NCI-H1436 treated with DMSO at 0.1 percent for 48 hours (cell line): Measurements from ENCODE around the gene RPL38.

Experiments used
- DNase-seq: peaks from one replicate; lab custom pipeline; 2025; lab: John Stamatoyannopoulos, UW

RPL38 gene

DNA sequence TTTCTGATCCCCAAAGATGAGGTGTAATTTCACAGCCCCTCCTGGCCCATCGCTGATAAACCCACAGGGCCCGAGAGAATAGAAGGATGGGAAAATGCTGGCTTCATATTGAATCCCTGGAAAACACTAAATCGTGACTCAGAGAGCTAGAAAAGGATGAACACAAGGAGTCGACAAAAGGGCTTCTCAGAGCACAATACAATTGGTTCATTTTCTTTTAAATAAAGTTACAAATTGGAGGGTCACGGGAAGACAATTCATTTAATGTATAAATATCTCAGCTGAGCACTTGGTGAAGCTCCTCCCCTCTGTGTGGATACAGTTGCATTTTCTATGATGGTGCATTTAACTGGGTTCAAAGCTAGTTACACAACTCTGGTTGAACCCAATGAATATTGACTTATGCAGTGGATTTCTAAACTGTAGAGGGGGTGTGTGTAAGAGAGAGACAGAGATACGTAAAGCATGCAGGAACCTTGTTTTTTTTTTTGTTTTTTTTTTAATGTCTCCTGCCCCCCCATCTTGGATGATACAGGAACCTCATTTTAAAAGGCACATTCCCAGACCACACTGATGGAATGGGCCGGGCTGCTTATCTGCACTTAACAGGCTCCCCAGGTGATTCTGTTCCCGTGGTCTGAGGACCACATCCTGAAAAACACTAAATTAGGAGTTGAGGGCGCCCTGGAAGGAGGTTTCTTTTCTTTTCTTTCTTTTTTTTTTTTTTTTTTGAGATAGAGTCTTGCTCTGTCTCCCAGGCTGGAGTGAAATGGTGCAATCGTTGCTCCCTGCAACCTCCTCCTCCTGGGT is 24.0 kb downstream of the RPL38 start:
- no peak for DNase-seq

DNA sequence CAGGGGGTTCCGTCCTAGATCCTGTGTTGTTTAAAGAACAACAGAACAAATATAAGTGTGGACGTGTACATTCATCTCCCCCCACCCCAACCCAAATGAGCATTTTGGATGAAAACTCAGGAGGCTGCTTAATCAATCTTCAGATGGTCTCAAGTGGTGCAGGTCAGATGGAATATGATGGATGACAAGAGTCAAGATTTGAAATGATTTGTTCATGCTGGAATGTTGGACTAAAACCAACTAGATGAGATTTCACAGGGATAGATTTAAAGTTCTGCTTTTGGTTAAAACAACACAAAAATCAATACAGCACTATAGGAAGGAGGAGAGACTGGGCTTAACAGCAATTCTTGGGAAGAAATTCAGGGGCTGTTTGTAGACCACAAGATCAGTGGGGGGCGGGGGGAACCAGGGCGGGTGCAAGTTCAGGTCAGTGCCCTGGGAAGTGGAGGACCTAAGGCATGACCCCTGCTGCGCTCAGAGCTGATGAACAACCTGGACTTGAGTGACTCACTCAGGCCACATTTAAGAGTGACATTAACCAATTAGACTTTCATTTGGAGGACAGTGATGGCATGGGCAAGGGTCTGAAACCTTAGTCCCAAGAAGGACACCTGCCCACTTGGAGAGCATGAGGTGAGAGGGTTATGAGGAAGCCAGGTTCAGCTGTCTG is 25.0 kb downstream of the RPL38 start:
- DNase-seq: no peak

DNA sequence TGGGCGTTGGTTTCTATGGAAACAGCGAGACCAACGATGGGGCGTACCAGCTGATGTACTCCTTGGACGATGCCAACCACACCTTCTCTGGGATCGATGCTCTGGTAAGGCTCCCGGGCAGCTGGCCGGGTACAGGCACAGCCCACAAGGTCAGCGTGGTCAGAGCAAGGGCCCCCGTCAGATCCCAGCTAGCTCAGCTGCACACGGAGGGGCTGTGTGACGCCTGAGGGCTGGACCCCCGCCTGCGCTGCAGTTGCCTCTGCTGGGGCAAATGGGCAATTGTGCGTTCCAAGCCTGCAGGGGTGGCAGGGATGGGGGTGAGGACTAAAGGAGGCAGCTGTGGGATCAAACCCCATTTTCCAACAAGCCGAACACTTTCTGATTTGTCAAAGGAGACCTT is 27.4 kb downstream of the RPL38 start:
- no peak for DNase-seq

DNA sequence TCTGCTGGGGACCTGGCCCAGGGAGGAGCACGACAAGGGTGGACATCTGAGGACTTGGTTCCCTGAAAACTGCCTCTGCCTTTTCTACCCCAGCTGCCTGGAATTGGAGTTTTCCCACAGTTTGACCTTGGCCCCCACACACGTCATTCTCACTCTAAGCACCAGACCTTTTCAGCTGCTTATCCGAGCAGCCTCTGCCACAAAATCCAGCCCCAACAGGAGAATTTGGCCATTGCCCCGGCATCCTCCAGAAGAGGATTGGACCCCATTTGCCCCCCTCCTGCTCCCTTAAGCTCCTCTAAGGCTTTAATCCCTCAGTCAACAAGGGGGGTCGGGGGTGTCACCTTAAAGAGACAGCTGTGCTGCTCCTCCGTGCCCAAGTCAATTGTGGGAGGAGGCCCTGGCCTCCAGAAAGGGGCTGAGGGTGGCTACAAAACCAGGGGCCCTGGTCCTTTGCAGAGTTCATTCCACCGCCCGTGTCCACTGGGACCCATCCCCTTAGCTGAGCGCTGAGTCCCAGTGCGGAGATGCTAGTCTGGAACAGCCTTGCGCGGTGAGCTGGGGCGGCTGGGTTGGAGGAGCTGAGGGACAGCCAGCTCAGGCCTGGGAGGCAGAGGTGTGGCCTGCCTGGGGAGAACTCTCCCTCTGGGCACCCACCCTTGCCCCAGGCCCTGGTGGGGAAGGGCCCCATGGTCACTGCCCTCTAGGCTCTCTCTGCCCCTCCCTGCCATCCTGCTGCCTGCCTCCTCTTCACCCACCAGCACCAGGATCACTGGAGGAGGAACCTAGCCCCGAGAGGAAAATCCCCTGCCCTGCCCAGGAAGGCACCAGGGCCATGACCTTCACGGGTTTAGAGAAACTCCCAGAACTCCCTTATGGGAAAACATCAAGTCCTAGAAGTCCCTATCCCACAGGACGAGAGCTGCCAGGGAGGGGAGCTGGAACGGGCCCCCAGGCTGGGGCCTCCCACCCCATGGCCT is 28.7 kb downstream of the RPL38 start:
- DNase-seq: no peak

DNA sequence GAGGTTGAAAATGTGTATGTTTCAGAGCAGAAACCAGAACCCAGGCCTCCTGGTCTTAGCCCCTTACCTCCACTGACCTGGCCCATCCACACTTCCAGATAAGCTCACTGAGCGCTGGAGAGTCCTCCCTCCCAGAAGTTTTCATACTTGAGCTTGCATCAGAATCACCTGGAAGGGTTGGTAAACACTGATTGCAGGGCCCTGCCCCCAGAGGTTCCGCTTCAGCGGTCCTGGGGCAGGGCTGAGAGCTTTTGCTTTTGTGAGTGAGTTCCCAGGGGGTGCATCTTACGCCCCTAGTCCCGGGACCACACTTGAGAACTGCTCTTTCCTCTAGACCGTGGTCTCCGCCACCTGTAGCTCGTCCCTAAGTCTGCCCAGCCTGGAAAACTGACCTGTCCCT is 30.5 kb downstream of the RPL38 start:
- no peak for DNase-seq

DNA sequence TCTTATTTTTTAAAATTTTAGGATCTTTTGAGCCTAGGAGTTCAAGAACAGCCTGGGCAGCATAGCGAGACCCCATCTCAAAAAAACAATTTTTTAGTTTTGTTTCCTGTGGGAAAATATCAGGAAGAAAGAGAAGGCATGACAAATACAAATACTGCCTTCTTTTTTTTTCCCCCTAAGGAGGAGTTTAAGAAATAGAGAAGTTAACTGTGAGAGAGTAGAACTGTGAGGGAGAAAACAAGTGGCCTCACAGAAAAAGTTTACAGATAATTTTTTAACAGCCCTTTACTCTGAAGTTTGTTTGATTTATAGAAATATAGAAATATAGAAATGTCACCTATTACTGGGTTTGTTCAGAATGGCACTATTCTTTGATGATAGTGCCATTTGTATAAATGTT is 31.0 kb downstream of the RPL38 start:
- DNase-seq: no peak

DNA sequence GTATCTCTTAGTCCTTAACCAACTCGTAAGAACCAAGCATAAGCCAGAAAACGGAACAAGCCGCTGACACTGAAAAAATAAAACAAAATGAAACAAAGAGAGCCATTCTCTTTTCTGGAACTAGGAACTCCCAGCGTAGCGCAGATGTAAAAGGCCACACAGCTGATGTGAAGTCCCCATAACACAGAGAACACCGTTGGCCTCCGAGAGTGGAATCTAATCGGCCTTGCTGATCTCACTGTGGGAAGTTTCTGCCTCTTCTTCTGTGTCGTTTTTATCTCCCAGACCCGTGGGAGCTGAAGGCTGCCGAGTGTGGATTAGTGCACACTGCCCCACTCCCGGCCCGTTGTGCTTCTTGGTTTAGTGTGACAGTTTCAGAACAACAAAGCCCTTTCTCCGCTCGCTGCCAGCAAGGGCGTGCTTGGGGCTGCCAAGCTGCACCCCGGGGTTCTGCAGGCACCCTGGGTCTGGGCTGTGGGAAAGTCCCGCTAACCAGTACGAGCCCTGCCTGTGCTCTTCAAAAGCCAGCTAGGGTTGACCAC is 31.6 kb downstream of the RPL38 start:
- no peak for DNase-seq

DNA sequence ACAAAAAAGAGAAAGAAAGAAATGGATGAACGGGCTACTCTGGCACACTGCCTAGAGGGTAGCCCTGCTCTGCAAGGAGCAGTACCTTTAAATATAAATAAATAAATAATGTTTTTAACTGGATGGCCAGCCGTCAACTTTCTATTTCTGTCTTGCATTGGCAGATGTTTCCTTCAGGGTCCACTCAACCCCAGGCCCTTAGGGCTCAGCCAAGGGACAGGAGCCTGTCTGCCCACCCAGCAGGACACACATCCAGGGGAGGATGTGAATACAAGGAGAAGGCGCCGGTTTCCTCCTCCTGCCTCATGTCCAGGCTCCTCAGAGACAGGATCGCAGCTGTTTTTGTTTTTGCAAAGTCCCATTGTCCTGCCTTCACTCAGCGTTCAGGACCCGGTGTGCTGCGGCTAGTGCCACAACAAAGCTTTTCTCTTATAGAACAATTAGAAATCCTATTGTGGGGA is 32.5 kb downstream of the RPL38 start:
- DNase-seq: no peak

DNA sequence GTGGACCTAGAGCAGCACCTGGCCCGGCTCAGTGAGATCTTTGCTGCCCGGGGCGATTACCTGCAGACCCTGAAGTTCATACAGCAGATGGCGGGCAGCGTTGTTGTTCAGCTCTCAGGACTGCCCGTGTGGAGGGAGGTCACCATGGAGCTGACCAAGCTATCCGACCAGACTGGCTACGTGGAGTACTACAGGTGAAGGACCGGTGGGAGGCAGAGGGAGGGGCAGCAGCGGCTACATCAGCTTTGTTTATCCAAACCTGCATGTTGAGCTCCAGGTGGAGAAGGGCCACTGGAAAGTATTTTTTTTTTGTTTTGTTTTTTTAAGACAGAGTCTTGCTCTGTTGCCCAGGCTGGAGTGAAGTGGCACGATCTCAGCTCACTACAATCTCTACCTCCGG is 33.8 kb downstream of the RPL38 start:
- DNase-seq: no peak

DNA sequence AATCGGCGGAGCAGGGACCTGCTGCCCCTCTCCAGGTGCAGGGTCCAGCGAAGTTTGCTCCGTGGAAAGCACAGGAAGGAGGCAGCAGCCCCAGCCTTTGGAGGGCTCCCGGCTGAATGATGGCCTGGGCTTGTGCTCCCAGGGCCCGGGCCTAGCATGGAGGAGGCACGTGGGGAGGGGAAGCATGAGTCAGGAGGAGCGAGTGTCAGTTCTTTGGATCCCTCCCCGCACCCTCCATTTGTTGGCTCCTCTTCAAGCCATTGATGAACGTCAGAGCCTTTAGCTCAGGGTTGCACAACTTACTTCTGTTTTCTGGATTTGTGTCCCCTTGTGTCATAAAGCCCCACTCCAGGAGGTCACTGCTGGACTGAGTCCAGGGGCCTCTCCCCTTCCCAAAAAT is 35.7 kb downstream of the RPL38 start:
- DNase-seq: no peak

DNA sequence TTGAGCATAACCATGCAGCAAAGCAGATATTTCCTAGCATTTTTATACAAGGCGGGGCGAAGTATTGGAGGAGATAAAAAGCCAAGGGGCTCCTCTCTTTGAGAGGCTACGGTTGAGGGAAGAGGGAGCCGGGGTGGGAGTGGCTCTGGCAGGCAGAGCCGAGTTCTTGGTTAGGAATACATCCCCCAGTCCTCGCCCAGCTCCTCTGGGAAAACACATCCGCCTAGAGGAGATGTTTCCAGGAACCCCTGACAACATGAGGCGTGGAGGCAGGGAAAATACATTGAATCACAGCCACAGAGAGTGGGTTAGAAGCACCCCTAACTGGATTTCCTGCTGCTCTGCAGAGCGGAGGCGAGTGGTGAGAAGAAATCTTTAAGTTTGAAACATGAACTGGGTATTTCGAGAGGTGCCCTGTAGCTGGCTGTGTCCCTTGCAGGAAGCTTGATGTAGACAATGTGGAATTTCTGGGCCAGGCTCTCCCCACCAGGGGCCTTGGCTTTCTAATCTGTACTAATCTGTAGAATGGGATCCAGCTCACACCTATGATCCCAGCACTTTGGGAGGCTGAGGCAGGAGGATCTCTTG is 37.2 kb downstream of the RPL38 start:
- no peak for DNase-seq

DNA sequence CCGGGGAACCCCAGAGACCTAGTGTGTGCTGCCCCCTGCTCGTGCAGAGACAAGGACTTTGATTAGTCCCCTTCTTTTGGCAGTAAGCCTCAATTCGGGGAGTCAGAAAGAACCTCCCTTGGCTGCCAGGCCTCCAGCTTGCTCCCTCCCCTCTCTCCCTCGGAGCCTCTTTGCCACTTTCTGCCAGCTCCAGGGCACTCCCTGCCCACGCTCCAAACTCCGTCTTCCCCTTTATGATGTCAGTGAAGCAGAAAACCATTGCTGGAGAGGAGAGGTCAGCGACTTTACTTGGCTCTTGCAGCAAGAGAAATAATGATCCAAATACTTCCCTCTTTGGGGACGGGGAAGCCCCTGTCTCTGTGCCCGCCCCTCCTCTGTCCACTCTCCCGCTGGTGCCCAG is 38.0 kb downstream of the RPL38 start:
- no peak for DNase-seq

DNA sequence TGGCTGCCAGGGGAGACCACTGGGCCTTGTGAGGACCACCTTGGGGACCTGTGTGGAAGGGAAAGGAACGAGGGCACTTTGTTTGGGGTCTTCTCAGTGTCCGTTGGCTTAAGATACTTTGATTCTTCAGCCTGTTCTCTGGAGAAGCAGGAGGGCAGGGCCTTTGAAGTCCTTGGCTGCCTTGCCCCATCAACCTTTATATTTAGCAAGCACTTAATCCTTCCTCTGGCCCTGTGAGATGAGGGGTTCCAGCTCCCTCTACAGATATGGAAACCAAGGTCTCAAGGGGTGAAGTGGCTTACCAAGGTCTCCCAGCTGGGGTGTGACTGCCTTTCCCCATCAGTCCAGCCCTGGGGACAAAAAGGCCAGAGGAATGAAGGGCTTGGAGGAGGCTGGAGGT is 38.4 kb downstream of the RPL38 start:
- no peak for DNase-seq

DNA sequence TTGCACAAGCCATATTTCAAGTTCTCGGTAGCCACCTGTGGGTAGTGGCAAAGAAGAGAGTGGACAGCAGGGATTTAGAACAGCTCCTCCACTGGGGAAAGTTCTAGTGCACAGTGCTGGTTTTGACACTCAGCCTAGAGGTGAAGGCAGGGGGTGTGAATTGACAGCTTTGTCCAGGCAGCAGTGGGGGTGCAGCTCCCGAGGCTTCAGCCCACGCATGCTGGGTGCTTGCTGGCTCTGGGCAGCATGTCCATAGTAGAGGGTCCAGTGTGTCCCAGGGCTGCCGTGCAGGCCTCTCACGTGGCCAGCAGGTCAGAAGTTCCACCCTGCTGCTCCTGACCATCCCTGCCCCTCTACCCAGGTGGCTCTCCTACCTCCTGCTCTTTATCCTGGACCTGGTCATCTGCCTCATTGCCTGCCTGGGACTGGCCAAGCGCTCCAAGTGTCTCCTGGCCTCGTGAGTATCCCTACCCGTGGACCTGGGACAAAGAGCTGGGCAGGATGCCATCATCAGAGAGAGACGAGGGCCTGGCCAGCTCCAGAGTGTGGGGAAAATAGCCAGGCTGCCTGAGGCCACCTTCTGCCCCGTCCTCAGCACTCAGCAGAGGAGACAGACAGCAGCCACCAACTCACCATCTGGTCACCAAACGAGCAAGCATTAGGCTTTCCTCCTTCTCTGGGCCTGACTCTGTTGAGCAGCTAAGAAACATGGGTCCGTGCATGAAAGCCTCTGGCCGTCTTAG is 39.7 kb downstream of the RPL38 start:
- DNase-seq: no peak

DNA sequence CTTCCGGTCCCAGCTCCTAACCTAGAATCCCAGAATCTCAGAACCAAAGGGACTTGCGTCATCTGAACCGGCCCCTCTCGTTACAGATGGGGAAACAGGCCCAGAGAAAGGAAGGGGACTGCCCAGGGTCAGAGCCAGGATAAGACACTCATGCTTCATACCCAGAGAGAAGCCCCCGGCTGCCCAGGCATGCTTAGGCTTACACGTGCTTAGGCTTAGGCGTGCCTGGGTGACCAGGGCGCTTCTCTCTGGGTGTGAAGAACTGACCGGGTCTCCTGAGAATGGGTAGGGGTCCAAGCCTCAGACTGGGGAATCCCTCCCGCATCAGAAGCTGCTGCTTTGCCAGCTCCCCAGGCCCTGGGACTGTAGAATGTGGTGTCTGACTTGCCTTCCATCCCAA is 40.6 kb downstream of the RPL38 start:
- DNase-seq: no peak

DNA sequence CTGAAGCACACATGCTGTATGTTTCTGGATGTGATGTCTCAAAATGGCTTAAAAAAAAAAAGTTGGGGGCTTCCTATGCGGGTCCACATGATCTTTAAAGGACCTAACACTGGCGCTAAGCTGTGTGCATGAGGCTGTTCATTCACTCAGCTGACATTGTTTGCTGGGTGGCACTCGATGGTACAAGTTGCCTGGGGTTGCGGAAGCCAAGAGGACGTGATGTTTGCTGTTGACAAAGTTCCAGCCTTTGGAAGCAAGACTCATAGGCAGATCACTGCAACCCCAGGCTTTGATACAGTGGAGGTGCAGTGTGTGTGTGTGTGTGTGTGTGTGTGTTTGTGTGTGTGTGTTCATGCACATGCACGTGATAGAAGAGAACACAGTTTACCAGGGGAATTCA is 41.1 kb downstream of the RPL38 start:
- DNase-seq: no peak

DNA sequence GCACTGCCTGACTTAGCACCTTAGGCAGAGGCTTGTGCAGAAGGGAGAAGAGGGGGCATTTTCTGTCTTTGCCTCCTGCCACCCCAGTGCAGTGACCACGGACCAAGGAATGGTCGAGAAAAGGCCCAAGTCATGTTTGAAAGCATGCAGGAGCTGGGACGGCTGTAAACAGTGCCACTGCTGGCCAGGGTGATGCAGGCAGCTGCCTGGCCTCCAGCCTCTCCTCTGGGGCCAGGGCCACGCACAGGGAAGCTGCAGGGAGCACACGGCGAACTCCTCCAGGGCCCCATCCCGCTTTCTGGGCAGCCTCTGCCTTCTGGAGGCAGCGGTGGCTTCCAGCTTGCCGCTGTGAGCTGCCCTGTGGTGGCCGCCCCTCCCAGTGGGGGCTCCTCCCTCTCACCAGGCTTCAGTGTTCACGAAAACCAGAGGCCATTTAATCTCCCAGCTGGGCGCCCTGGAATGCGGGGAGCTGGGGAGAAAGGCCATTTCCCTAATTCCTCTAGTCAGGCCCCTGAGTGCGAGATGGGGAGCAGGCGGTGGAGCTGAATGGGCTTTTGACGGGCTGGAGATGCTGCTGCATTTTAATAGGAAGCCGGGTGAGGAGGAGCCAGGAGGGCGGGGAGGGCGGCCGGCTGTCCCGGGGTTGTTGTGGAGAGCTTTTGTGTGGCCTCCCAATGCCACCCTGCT is 41.8 kb downstream of the RPL38 start:
- no peak for DNase-seq

DNA sequence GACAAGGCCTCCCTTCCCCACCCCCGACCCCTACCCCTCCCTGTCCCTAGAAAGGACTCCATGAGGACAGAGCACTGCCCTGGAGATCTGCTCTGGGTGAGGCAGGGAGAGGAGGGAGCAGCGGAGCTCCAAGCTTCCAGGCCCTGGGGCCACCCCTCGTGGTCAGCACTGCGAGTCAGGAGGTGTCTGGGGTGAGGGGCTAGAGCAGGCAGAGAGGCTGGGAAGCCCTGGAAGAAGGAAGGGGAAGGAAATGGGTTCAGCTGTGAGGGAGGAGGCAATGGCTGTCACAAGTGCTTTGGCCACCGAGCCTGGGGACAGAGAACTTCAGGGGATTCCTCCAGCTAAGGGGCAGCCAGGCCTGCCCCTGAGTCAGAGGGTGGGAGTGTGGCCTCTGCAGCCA is 42.4 kb downstream of the RPL38 start:
- no peak for DNase-seq

DNA sequence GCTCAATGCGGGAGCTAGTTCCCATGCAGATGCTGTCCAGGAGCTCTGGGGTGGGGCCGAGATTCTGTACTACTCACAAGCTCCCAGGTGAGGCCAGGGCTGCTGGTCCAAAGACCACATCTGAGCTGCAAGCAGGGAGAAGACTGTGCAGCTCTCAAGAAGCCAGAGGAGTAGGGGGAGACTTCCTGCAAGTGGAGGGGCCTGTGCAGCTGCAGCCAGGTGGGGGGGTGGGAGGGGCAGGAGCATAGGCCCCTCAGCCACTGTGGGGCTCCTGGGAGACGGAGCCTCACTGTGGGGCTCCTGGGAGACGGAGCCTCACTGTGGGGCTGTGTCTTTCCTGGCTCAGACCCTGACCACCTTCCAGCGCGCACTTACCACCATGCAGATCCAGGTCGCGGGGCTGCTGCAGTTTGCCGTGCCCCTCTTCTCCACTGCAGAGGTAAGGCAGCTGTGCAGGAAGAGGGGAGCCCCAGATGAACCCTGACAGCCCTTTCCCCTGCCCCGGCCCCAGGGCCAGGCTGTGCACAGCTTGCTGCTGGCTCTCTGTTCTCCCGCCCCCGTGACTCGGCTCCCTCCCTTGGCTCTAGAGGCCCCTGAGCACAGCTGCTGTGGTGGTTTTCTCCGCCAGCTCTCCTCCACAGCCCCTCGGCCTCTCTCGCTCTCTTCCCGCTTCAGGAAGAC is 46.3 kb downstream of the RPL38 start:
- no peak for DNase-seq
